NCI-H345 (cell line): ENCODE measurements around the gene GNPDA1.
"Not testable (repeated sequence)": the region's sequence is repeated elsewhere in the genome, so short reads cannot be mapped to it uniquely, and the experiment has no call there.

Experiments used
- DNase-seq: peaks from one replicate; lab custom pipeline; 2025; lab: John Stamatoyannopoulos, UW

The GNPDA1 gene

DNA sequence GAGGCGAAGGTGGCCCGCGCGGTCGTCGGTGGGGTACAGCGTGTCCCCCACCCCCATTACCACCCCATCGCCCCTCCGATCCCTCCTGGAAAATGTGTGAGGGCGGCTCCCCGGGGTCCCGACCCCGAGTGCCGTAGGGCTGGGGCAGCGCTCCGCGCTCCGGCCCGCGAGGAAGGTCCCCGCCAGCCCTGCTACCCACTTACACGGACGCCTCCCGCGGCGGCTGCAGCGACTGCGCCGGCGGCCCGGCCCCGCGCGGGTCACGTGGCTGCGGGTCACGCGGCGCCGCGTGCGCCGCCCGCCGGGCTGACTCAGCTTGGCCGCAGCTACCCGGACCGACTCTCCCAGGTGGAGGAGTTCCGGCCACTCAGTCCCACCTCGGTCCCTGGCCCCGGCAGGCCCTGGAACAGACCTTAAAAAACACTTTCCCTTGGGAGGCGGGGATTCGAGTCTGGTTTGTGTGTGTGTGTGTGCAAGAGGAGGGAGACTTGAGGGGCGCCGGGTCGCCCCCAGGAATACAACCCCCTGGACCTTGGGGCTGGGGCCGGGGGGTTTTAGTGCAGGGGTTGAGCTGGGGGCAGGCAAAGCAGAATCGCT, at the start of gene GNPDA1:
Gene GNPDA1 (minus strand): TSS at position 236 of the 597 bp plus-strand sequence. CDS start 992 bp downstream, outside the sequence.
- peak; percentile 78 for DNase-seq

DNA sequence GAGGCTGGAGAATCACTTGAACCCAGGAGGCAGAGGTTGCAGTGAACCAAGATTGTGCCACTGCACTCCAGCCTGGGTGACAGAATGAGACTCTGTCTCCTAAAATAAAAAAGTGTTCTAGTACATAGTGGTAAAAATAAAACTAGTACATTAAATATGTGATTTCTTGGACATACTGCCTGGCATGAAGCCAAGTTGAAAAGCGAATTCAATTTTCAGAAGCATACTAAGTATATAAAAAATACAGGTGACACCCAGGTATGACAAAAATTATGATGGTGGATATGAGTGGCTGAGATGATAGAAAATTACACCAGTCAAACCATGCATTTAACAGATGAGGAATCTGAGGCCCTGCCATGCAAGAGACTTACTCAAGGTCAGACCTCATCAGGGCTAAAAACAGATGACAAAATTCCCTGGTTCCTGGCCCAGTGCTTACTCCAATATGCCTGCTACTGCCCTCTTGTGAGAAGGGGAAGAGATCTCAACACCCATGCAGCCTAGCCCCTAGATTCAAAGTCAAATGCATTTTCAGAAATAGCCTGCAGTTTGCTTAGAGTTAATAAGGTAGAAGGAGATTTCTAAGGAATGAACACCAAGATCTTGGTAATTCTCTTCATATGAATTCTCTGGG, 46.6 kb upstream of the GNPDA1 start:
- DNase-seq = no peak

DNA sequence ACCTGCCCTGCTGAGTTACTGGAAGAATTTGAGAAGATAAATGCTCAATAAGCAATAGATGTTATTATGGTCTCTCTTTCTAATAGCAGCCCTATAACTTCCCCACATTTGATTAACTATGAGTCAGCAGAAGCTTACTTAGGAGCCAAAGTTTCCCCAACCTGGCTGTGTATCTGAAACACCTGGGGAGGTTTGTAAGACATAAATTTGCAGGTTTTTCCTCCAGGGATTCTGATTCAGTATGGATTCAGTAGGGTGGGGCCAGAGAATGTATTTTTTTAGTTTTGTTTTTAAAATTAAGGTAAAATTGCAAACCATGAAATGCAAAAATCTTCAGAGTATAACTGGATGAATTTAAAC, 44.9 kb upstream of the GNPDA1 start:
- DNase-seq = no peak

DNA sequence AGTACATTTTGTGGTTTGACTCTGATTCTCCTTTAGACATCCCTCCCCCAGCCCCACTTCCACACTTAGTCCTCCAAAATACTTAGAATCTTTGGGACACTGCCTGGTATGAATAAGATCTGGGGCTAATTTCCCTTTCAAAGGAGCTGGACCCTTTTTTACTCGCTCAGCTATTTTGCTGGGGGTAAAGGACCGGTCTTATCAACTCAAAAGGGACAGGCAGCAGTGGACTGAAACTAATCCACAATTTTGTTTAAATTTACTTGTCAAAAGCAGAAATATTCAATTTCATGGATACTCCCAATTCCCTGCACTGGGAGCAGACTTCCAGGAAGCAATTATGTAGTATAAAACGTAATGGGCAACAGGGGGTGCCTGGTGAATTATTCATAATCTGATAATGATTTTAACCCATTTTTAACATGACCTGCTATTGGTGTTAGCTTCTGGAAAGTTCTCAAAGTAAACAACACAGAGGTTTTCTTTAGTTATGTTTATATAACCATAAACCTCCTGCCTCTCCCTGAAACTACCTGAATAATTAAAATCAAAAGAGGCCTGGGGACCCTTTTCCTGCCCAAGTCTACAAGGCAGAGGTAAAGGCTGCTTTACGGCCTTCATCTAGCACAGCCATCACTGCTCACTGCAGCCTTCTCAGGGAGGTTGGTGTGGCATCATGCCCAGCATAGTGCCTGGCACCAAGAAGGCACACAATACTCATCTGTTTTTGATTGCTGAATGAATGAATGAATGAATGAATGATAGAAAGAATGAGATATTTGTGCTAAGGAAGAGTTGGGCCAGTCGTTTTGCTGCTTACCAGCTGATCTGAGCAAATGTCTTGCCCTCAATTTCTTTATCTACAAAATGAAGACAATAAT, 44.2 kb upstream of the GNPDA1 start:
- DNase-seq = no peak

DNA sequence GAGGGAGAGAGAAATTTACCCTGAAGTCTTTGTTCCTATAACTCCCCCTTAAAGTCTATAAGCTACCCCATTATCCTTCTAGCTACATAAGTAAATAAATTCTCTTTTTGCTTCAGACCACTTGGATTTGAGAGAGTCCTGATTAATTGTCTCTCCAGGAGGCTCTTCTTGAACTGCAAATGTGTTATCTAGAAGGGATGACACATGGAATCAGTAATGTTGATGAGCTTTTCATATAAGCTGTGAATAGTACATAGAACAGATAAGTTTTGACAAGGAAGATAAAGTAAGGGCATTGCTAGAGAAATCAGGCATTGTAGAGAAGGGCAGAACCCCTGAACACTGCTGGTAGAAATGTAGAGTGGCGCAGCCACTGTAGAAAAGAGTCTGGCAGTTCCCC, 42.5 kb upstream of the GNPDA1 start:
- DNase-seq = no peak

DNA sequence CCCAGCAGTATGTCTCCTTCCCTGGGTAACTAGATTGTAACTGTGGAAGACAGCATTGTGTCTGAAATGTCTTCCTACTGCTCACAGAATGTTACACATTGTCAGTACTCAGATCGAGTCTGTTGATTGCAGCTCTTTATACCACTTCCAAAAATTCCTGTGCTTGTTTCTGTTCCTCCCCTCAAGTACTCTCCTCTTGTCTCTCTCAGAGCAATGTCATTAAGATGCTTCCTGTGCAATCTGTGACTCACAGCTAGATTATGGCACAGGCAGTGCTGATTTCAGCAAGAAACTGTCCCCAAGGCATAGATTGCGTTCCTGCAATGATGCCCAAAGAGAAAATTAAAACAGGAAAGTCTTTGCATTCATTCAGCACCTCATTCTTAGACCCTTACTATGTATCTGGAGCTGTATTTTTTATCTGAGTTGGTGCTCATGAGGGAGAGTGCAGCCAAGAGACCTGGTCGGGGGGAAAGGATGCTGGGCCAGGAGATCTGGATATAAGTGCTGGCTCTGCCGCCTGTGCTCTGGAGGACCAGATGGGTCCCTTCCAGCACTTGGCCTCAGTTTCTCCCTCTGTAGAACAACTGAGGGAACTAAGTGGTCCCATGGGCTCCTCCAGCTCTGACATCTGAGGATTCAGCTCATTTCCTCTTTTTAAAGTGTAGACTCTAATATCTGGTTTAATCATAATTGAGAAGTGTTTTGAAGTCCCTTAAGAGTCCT, 40.8 kb upstream of the GNPDA1 start:
- no peak for DNase-seq

DNA sequence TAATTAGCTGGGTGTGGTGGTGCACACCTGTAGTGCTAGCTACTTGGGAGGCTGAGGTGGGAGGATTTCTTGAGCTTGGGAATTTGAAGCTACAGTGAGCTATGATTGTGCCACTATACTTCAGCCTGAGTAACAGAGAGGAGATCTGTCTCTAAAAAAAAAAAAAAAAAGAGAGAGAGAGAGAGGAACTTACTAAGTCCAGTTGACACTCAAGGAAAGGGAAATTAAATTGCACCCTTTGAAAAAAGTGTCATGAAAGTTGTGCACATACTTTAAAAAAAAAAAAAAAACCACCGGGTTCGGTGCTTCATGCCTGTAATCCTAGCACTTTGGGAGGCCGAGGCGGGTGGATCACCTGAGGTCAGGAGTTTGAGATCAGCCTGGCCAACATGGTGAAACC, 39.2 kb upstream of the GNPDA1 start:
- not testable (repeated sequence) for DNase-seq

DNA sequence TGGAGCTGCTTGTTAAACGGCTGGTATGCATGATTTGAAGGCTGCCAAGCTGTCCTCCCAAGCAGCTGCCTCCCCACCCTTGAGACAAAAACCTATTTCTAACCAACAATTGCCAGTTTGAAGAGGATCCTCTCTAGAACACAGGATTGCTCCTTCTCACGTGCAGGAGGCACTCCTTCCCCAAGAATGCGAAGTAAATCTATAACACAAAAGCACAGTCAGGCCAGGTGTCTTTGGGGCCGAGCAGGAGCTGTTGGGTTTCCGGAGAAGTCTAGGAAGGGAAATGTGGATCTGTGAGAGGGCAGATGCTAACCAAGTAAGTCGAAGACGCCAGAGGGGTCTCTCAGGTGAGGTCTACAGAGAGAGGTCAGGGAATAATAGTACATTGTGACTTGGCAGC, 35.4 kb upstream of the GNPDA1 start:
- no peak for DNase-seq

DNA sequence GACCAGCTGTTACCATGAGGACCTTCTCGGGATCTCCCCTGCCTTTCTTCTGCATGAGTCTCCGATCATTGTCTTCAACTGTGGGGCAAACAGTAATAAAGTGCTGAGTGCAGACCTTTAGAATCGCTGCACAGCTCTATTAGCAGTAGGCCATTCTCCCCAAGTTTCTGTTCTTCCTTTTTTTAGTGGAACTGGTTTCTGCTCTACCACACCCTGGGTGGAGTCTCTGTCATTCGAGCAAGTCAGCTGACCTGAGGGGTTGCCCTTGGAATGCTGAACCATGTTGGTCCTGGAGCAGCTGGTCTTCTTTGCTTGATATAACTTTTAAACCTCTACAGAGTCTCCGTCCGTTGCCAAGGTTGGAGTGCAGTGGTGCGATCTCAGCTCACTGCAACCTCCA, 33.4 kb upstream of the GNPDA1 start:
- no peak for DNase-seq

DNA sequence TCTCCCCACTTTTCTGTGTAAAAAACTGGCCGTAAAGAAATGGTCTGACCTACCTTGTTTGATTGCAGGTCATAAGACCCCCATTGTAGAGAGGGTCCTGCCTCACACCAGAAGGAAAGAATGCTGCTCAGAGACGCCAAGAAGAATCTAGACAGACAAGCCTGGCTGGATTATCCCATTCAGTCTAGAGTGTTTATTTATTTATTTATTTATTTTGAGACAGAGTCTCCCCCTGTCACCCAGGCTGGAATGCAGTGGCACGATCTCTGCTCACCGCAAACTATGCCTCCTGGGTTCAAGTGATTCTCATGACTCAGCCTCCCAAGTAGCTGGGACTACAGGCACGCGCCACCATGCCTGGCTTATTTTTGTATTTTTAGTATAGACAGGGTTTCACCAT, 28.1 kb upstream of the GNPDA1 start:
- not testable (repeated sequence) for DNase-seq

DNA sequence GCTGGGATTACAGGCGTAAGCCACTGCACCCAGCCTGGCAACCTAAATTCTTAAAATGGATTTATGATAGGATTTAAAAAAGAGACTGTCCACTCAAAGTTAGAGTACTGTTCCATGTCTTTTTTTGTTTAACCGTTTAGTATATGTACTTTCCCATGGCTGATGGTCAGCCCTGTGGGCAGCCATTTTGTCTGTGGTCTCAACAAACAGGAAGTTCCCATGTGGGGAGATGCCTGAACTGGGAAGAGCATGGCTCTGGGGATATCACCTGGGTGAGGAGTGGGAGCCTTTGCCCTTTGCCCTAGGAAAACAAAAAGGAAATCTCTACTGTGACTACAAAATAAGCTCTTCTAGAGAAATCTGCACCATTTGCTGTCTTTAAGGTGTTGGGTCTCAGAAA, 27.5 kb upstream of the GNPDA1 start:
- DNase-seq = no peak

DNA sequence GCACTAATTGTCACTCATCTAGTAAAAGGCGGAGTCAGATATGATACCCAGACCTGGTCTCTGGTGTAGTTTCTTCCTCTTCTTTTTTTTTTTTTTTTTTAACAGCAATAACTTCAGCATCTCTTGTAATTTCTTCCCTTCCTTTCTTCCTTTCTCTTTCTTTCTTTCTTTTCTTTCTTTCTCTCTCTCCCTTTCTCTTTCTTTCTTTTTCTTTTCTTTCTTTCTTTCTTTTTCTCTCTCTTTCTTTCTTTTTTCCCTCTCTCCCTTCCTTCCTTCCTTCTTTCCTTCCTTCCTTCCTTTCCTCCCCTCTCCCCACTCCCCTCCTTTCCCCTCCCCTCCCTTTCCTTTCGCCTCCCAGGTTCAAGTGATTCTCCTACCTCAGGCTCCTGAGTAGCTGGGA, 25.9 kb upstream of the GNPDA1 start:
- DNase-seq = no peak

DNA sequence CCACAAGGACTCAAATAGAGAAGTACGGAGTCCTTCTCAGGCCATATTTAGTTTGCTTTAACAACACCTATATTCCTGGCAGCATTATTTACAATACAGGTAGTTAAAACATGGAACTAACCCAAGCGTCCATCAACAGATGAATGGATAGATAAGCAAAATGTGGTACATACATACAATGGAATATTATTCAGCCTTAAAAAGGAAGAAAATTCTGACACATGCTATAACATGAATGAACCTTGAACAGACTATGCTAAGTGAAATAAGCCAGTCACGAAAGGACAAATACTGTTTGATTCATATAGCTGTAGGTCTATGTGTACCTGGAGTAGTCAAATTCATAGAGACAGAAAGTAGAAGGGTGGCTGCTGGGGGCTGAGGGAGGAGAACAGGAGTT, 24.8 kb upstream of the GNPDA1 start:
- DNase-seq = not testable (repeated sequence)

DNA sequence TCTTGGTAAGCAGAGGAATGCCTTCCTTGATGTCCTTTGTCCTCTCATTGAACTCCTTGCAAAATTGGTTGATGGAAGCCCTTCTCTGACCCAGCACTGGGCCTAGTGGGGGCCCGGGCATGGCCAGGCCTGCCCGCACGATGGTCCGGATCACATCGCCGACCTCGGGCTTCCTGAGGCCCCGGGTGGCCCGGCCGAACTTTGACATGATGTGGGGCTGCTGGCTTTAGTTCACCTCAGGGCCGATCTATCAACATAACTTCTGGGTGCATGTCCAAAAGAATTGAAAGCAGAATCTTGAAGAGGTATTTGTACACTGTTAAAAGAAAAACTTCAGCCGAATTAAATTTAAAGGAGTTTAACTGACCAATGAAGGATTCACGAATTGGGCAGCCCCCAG, 24.1 kb upstream of the GNPDA1 start:
- no peak for DNase-seq

DNA sequence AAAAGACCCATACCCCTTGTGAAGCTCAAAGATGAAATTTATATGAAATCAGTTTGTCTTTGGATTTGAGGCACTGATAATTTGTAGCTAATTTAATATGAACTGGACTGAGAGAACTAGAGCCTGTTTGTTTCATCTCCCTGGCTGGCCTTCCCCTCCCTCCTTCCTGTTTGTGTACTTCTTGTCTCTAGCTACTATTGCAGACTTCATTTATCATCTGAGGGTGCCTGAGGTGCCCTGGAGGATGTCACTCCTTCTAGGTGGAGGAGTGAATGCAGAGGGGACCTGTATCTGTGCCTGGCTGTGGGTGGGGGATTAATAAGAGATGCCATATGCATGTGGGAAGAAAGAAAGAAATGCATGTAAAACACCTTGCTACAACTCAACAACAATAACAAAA, 22.2 kb upstream of the GNPDA1 start:
- DNase-seq = no peak

DNA sequence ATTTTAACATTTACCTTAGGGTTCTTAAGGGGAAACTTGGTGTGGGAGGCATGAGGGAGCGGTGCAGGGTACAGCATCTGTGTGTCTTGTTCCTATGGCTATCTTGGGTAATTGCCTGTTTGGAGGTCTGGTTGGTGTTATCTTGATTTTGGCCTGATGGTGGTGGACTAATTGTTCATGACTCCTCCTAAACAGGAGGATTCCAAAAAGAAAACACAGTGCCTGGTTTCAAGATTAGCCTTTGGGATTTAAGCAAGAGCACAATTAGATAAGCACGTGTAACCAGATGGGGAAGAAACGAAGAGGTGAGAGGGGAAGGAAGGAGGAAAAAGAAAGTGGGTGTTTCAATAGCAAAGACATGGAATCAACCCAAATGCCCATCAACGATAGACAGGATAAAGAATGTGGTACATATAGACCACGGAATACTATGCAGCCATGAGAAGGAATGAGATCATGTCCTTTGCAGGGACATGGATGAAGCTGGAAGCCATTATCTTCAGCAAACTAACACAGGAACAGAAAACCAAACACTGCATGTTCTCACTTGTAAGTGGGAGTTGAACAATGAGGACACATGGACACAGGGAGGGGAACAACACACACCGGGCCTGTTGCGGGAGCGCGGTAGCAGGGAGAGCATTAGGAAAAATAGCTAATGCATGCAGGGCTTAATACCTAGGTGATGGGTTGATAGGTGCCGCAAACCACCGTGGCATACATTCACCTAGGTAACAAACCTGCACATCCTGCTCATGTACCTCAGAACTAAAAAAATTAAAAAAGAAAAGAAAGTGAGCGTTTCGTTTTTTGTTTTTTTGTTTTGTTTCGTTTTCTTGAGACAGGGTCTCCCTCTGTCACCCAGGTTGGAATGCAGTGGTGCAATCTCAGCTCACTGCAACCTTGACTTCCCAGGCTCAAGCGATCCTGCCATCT, 21.1 kb upstream of the GNPDA1 start:
- not testable (repeated sequence) for DNase-seq

DNA sequence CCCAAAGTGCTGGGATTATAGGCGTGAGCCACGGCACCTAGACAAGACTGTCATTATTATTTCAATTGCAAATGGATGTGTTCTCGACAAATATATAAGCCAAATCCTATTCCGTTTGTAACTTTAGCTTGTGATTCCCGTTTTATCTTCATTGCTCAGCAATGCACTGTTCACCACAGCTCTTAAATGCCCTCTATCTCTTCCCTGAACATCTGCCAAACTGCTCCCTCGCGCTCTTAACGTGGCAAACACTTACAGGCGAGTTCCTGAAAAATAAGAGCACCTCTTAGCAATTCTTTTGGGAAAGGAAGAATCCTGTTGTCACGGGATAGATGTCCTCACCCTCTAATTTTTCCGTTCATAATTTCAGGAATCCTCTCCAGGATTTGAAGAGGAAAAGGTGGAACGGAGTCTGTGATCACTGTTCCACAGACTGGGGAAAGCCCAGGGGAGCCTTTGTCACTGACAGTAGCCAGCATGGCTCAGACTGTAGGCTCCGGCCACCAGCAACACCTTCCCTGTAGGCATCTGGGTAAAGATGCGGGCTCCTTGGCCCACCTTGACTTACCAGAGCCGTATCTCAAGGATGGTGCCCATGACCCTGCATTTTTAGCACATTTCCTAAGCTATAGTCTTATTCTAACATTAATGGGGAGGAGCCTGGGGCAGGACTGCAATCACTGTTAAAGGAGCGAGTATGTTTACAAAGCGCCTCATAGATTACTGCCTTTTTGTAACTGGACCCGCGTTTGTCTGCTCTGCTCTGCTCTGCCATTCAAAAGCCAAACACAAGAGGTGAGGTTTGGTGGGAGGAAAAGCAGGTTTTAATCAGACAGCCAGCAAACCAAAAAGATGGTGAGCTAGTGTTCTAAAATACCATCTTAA, 20.2 kb upstream of the GNPDA1 start:
- no peak for DNase-seq

DNA sequence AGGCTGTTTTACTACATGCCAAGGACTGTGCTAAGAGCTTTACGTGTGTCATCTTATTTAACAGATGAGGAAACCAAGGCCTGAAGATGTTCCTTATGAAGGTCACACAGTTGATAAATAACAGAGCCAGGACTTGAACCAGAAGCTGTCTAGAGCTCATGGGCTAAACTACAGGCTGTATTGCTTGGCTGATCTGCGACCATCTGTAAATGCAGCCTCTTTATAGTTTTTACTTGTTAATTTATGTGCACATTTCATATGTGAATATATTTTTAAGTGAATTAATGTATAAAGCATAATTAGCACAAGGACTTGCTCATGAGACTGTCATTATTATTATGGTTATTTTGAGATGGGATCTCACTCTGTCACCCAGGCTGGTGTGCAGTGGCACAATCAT, 19.3 kb upstream of the GNPDA1 start:
- no peak for DNase-seq

DNA sequence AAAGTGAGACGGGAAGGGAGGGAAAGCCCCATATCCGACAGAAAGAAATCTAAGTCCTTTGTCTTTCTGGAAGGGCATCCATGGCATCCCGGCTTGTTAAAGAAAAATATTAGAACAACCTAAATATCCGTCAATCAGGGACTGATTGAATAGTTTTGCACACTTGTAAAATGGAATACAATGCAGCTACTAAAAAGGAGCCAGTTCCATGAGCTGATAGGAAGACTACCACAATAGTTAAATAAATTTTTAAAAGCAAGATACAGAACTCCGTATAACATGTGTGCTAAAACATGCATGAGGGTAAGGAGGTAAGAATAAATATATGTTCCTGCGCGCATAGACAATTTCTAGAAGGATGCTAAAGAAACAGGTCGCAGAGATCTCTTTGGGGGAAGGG, 12.8 kb upstream of the GNPDA1 start:
- DNase-seq = no peak

DNA sequence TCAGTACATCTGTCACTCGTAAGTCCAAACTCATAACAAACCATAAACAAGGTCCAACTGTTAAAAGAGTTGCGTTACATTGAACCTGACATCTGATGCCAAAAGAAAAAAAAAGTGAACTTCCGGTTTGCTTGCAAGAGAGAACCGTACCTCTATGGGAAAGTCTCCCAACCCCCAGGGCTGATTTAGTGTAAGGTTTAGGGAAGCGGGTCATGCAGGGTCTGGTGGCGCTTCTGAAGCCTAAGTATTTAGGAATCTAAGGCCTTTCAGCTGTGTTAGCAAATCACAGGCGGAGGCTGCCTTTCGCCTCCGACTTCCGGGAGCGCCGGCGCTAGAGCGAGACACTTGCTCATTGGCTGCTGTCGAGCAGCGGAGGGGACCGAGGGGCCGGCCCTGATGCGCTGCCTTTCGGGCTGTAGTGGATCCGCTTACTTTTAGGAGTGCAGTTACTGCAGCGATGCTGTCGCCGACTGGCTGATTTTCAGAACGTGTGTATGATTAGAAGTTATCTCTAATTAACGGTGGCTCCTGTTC, 12.0 kb upstream of the GNPDA1 start:
- DNase-seq = peak; percentile 93
